NCI-H1694 treated with DMSO at 0.1 percent for 48 hours (cell line): Measurements from ENCODE around the gene HDHD3.
"Not testable (repeated sequence)": the region's sequence is repeated elsewhere in the genome, so short reads cannot be mapped to it uniquely, and the experiment has no call there.

Experiments used
- DNase-seq: peaks from one replicate; lab custom pipeline; 2025; lab: John Stamatoyannopoulos, UW

HDHD3 gene

GRCh38 chr9:113389451-113389850 lies 12.7 kb upstream of the HDHD3 start:
- no peak for DNase-seq

- no peak for DNase-seq
Observed at GRCh38 chr9:113388833-113389232, 12.0 kb upstream of the HDHD3 start.

GRCh38 chr9:113387560-113388230 lies 10.9 kb upstream of the HDHD3 start:
- DNase-seq, result no peak

GRCh38 chr9:113386571-113387393 lies 10.0 kb upstream of the HDHD3 start:
- DNase-seq, result no peak

- no peak for DNase-seq
Observed at GRCh38 chr9:113381909-113382411, 5.2 kb upstream of the HDHD3 start.

DNA sequence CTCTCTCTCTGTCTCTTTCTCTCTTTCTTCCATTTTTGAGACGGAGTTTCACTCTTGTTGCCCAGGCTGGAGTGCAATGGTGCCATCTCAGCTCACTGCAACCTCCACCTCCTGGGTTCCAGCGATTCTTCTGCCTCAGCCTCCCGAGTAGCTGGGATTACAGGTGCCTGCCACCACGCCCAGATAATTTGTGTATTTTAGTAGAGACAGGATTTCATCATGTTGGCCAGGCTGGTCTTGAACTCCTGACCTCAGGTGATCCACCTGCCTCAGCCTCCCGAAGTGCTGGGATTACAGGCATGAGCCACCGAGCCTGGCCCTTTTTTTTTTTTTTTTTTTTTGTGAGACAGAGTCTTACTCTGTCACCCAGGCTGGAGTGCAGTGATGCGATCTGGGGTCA lies 4.7 kb upstream of the HDHD3 start:
- DNase-seq, result not testable (repeated sequence)

DNA sequence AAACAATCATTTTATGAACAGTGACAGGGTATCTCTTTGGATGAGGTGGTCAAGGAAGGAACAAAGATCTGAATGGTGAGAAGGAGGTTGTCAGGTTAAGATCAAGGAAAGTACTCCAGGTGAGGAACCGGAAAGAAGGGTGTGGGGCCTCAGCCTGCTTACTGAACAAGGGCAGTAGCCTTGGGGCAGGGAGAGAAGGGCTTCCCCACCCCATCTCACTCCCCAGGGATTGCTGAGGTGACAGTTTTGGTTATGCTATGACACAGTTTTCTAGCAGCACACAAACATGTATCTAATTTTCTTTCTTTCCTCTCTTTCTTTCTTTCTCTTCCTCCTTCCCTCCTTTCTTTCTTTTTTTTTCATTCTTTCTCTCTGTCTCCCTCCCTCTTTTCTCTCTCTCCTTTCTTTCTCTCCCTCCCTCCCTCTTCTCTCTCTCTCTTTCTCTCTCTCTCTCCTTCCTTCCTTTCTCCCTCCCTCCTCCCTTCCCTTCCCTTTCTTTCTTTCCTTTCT lies 4.1 kb upstream of the HDHD3 start:
- DNase-seq, result no peak

DNA sequence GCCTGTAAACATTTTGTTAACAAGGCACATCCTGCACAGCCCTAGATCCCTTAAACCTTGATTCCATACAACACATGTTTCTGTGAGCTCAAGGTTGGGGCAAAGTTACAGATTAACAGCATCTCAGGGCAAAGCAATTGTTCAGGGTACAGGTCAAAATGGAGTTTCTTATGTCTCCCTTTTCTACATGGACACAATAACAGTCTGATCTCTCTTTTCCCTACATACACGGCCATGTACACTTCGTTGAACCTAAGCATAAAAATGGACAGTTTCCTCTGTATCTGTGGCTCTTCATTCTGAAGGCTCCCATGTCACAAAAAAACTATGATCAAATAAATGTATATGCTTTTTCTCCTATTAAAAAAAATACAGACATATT lies 3.0 kb upstream of the HDHD3 start:
- DNase-seq, result not testable (repeated sequence)

GRCh38 chr9:113379094-113379828 lies 2.5 kb upstream of the HDHD3 start:
- DNase-seq, result not testable (repeated sequence)

GRCh38 chr9:113375057-113376023 lies 1.4 kb downstream of the HDHD3 start:
- DNase-seq, result no peak

- no peak for DNase-seq
Observed at GRCh38 chr9:113373676-113374392, 3.0 kb downstream of the HDHD3 start.

GRCh38 chr9:113373256-113373655 lies 3.5 kb downstream of the HDHD3 start:
- no peak for DNase-seq

DNA sequence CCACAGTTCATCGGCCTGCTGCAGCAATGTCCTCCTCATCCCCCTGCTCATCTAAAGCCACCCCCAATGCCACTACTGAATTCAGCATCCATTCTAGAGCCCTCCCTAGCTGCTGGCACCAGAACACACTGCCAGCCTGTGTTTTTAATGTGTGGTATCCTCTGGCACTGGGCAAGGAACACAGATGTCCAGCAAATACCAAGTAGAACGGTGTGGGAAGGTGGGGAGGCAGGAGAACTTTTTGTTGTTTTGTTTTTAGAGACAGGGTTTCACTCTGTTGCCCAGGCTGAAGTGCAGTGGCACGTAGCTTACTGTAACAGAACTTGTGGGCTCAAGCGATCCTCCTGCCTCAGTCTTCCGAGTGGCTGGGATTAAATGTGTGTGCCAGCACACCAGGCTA lies 4.7 kb downstream of the HDHD3 start:
- DNase-seq, result no peak

- DNase-seq, result no peak
Observed at GRCh38 chr9:113370806-113371325, 5.9 kb downstream of the HDHD3 start.

DNA sequence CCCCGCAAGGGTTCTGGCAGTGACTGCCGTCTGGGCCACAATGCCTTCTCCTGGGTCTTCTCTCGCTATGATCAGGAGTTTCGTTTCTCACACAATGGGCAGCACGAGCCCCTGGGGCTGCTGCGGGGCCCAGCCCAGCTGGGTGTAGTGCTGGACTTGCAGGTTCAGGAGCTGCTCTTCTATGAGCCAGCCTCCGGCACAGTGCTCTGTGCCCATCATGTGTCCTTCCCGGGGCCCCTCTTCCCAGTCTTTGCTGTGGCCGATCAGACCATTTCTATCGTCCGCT lies 7.0 kb downstream of the HDHD3 start:
- no peak for DNase-seq

DNA sequence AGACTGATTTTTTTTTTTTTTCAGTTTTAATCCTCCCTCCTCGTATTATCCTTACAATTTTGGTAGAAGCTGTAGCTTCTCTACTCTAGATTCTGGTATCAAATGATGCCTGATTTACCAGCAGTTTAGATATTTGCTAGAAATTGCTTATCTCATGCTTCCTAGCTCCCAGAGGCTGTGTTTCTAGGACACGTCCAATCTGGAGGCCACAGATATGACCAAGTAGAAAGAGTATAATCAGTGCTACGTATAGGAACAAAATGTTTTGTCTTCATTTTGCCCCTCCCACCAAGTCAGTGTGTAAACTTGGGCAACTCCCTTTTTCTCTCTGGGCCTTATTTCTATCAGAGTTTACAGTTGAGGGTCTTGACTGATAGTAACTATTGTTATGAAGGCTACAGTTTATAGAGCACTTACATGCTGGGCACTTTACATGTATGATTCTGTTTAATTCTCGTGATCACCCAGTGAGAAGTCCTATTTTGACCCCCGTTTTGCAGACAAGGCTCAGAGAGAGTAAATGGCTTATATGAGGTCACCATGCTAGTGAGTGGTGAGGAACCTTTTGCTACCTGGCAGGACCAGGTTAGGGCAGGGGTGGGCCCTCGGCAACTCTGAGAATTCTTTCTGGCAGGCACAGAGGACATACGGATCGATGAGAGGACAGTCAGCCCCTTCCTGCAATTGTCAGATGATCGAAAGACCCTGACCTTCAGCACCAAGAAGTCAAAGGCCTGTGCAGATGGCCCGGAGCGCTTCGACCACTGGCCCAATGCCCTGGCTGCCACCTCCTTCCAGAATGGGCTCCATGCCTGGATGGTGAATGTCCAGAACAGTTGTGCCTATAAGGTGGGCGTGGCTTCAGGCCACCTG lies 7.6 kb downstream of the HDHD3 start:
- no peak for DNase-seq

DNA sequence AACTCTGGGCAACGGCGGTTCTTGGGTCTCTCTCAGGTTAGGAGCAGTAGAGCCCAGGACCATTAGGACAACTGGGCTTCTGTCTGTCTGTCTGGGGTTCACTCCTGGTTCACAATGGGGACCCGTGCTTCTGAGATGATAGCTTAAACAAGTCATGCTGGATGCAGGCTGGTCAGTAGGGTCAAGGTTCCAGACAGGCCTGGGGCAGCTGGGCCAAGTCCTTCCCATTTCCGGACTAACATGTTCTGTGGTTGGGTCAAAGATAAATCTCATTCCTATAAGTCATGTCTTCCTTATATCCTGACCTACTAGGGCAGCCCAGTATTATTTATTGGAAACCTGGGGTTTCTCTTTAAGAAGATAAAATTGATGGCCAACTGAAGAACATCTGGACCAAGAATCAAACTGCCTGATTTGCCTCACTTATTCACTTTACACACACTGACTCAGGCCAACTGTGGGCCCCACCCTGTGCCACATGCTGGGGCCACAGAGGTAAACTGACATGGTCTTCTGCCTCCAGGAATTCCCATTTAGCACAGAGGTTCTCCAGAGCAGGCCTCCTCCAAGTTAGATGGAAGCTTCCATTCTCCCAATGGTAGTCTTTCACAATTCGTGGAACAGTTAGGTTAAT lies 8.3 kb downstream of the HDHD3 start:
- no peak for DNase-seq

GRCh38 chr9:113365652-113366051 lies 11.1 kb downstream of the HDHD3 start:
- DNase-seq, result not testable (repeated sequence)

DNA sequence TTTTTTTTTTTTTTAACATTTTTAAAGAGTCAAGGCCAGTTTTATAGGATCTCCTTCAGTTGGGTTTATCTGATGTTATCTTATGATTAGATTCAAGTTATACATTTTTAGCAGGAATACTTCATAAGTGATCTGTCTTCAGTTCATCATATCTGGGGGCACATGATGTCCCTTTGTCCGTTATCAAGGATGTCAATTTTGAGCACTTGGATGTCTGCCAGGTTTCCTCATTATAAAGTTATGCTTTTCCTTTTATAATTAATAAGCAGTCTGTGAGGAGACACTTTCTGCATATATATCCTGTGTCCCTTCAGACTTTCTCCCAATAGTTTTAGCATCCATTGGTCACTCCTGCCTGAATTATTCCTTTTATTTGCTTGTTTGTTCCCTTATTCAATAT lies 11.8 kb downstream of the HDHD3 start:
- no peak for DNase-seq
